ENCODE measurements around the gene FAM200C.

The FAM200C gene

GRCh38 chr5:160421625-160422258 is 21.9 kb upstream of the FAM200C start, which contains the start of gene PTTG1:
PTTG1 (plus strand) TSS chr5:160421855; CDS start chr5:160422313, 458 bp downstream.
- Histone ChIP-seq H3K27ac (ENCODE audit: insufficient read depth in 1 of 2, low read depth in 1 of 2, low read length in 2 of 2, poor library complexity in 1 of 2, severe bottlenecking in 2 of 2) (peak within 1 kb of the TSS; percentile 71 to 85), H3K36me3 (ENCODE audit: control insufficient read depth in 4 of 4, insufficient read depth in 4 of 4, low read length in 3 of 4) (peaks cover 0 to 16% (median 0%) of the 10 kb centered on the region in 4 experiments), H3K4me3 (ENCODE audit: control insufficient read depth in 1 of 7, extremely low read depth in 1 of 7, insufficient read depth in 4 of 7, low read depth in 2 of 7, low read length in 6 of 7) (peak within 1 kb of the TSS; percentile 62 to 94 (median 76)), H3K9me3 (ENCODE audit: control extremely low read depth in 1 of 5, control insufficient read depth in 4 of 5, insufficient read depth in 2 of 5, low read depth in 1 of 5, low read length in 4 of 5) (no peaks in the 10 kb centered on the region), H3K27me3 (replicated peaks in 2 of 5; ENCODE audit: control insufficient read depth in 4 of 5, insufficient read depth in 5 of 5, low read length in 4 of 5) (no peaks in the 10 kb centered on the region), H3K4me1 (ENCODE audit: control extremely low read depth in 1 of 4, control insufficient read depth in 4 of 4, insufficient read depth in 4 of 4, low read length in 3 of 4) (peaks cover 33 to 78% (median 51%) of the 10 kb centered on the region in 4 experiments)
- 0% methylated on average over 30 of the region's 39 CpGs for WGBS (ENCODE audit: insufficient coverage)
- ChIA-PET POLR2A (interaction anchor here (1.9 kb wide), 1 partner anchor 46 kb away, joined by 9 read pairs; no protein-coding TSS in a partner anchor), CTCF (interaction anchor here (2.1 to 4.8 kb wide), 2 partner anchors 9 to 17 kb away, joined by 4 to 39 read pairs; no protein-coding TSS in a partner anchor)
- peak; percentile 98 to 99 (median 98) for DNase-seq

- H3K4me3 ChIP-seq (ENCODE audit: control insufficient read depth in 1 of 7, extremely low read depth in 1 of 7, insufficient read depth in 4 of 7, low read depth in 2 of 7, low read length in 6 of 7): peak overlapping the region in 2 of 7 experiments; percentile 98 to 99
- H3K36me3 ChIP-seq (ENCODE audit: control insufficient read depth in 4 of 4, insufficient read depth in 4 of 4, low read length in 3 of 4): peaks cover 0 to 12% (median 3%) of the 10 kb centered on the region in 4 experiments
- H3K4me1 ChIP-seq (ENCODE audit: control extremely low read depth in 1 of 4, control insufficient read depth in 4 of 4, insufficient read depth in 4 of 4, low read length in 3 of 4): peaks cover 26 to 67% (median 48%) of the 10 kb centered on the region in 4 experiments
- CTCF ChIA-PET: interaction anchor here (0.7 to 3.2 kb wide), 3 partner anchors 9 to 60 kb away, joined by 3 to 8 read pairs (median 4); no protein-coding TSS in a partner anchor
- peak in 1 of 3 donors; percentile 24 for DNase-seq
- POLR2A ChIA-PET: no interaction called here
- H3K27me3 ChIP-seq (replicated peaks in 2 of 5; ENCODE audit: control insufficient read depth in 4 of 5, insufficient read depth in 5 of 5, low read length in 4 of 5): no peaks in the 10 kb centered on the region
- peak overlapping the region; percentile 95 to 98 for H3K27ac ChIP-seq (ENCODE audit: insufficient read depth in 1 of 2, low read depth in 1 of 2, low read length in 2 of 2, poor library complexity in 1 of 2, severe bottlenecking in 2 of 2)
- no peaks in the 10 kb centered on the region for H3K9me3 ChIP-seq (ENCODE audit: control extremely low read depth in 1 of 5, control insufficient read depth in 4 of 5, insufficient read depth in 2 of 5, low read depth in 1 of 5, low read length in 4 of 5)
Measured at GRCh38 chr5:160420331-160420610, 20.4 kb upstream of the FAM200C start.

GRCh38 chr5:160419458-160420330 is 19.8 kb upstream of the FAM200C start:
- WGBS (ENCODE audit: insufficient coverage): 97% methylated on average over 5 of the region's 11 CpGs
- H3K4me1 ChIP-seq (ENCODE audit: control extremely low read depth in 1 of 4, control insufficient read depth in 4 of 4, insufficient read depth in 4 of 4, low read length in 3 of 4): peaks cover 26 to 61% (median 46%) of the 10 kb centered on the region in 4 experiments
- H3K36me3 ChIP-seq (ENCODE audit: control insufficient read depth in 4 of 4, insufficient read depth in 4 of 4, low read length in 3 of 4): peaks cover 0 to 10% (median 5%) of the 10 kb centered on the region in 4 experiments
- H3K9me3 ChIP-seq (ENCODE audit: control extremely low read depth in 1 of 5, control insufficient read depth in 4 of 5, insufficient read depth in 2 of 5, low read depth in 1 of 5, low read length in 4 of 5): no peaks in the 10 kb centered on the region
- no peaks in the 10 kb centered on the region for H3K27me3 ChIP-seq (replicated peaks in 2 of 5; ENCODE audit: control insufficient read depth in 4 of 5, insufficient read depth in 5 of 5, low read length in 4 of 5)
- POLR2A ChIA-PET: interaction anchor here (1.0 to 1.6 kb wide), 2 partner anchors 27 to 48 kb away, joined by 4 to 6 read pairs; no protein-coding TSS in a partner anchor
- peak overlapping the region in 6 of 7 experiments; percentile 80 to 99 (median 96) for H3K4me3 ChIP-seq (ENCODE audit: control insufficient read depth in 1 of 7, extremely low read depth in 1 of 7, insufficient read depth in 4 of 7, low read depth in 2 of 7, low read length in 6 of 7)
- no peak for DNase-seq
- CTCF ChIA-PET: interaction anchor here (0.6 to 3.2 kb wide), 6 partner anchors 9 to 24 kb away, joined by 3 to 8 read pairs (median 4); no protein-coding TSS in a partner anchor
- peak overlapping the region; percentile 95 to 98 for H3K27ac ChIP-seq (ENCODE audit: insufficient read depth in 1 of 2, low read depth in 1 of 2, low read length in 2 of 2, poor library complexity in 1 of 2, severe bottlenecking in 2 of 2)

GRCh38 chr5:160418561-160419457 is 19.0 kb upstream of the FAM200C start, which contains the start of gene SLU7:
SLU7 (minus strand) TSS chr5:160419081; CDS start chr5:160415294, 3,787 bp downstream.
- ChIA-PET POLR2A (interaction anchor here (1.0 to 1.6 kb wide), 2 partner anchors 26 to 49 kb away, joined by 4 to 6 read pairs; no protein-coding TSS in a partner anchor), CTCF (interaction anchor here (0.6 to 3.2 kb wide), 6 partner anchors 10 to 25 kb away, joined by 3 to 8 read pairs (median 4); no protein-coding TSS in a partner anchor)
- Histone ChIP-seq H3K4me3 (ENCODE audit: control insufficient read depth in 1 of 7, extremely low read depth in 1 of 7, insufficient read depth in 4 of 7, low read depth in 2 of 7, low read length in 6 of 7) (peak within 1 kb of the TSS; percentile 65 to 99 (median 96)), H3K27ac (ENCODE audit: insufficient read depth in 1 of 2, low read depth in 1 of 2, low read length in 2 of 2, poor library complexity in 1 of 2, severe bottlenecking in 2 of 2) (peak within 1 kb of the TSS; percentile 95 to 98), H3K4me1 (ENCODE audit: control extremely low read depth in 1 of 4, control insufficient read depth in 4 of 4, insufficient read depth in 4 of 4, low read length in 3 of 4) (peaks cover 26 to 54% (median 44%) of the 10 kb centered on the region in 4 experiments), H3K27me3 (replicated peaks in 2 of 5; ENCODE audit: control insufficient read depth in 4 of 5, insufficient read depth in 5 of 5, low read length in 4 of 5) (no peaks in the 10 kb centered on the region), H3K9me3 (ENCODE audit: control extremely low read depth in 1 of 5, control insufficient read depth in 4 of 5, insufficient read depth in 2 of 5, low read depth in 1 of 5, low read length in 4 of 5) (no peaks in the 10 kb centered on the region), H3K36me3 (ENCODE audit: control insufficient read depth in 4 of 4, insufficient read depth in 4 of 4, low read length in 3 of 4) (peaks cover 3 to 12% (median 8%) of the 10 kb centered on the region in 4 experiments)
- under 1% methylated on average over 43 of the region's 48 CpGs for WGBS (ENCODE audit: insufficient coverage)
- DNase-seq: peak; percentile 98 to 99 (median 99)

GRCh38 chr5:160398806-160399205 is 1.0 kb downstream of the FAM200C start:
- DNase-seq: no peak
- peak overlapping the region in 1 of 2 experiments; percentile 82 for H3K27ac ChIP-seq (ENCODE audit: insufficient read depth in 1 of 2, low read depth in 1 of 2, low read length in 2 of 2, poor library complexity in 1 of 2, severe bottlenecking in 2 of 2)
- H3K4me3 ChIP-seq (ENCODE audit: control insufficient read depth in 1 of 7, extremely low read depth in 1 of 7, insufficient read depth in 4 of 7, low read depth in 2 of 7, low read length in 6 of 7): peak overlapping the region in 4 of 7 experiments; percentile 70 to 86 (median 83)
- no peaks in the 10 kb centered on the region for H3K27me3 ChIP-seq (replicated peaks in 2 of 5; ENCODE audit: control insufficient read depth in 4 of 5, insufficient read depth in 5 of 5, low read length in 4 of 5)
- no peaks in the 10 kb centered on the region for H3K9me3 ChIP-seq (ENCODE audit: control extremely low read depth in 1 of 5, control insufficient read depth in 4 of 5, insufficient read depth in 2 of 5, low read depth in 1 of 5, low read length in 4 of 5)
- H3K36me3 ChIP-seq (ENCODE audit: control insufficient read depth in 4 of 4, insufficient read depth in 4 of 4, low read length in 3 of 4): peaks cover 6 to 23% (median 16%) of the 10 kb centered on the region in 4 experiments
- ChIA-PET POLR2A (no interaction called here), CTCF (no interaction called here)
- WGBS (ENCODE audit: insufficient coverage): no CpG with 5 or more reads among the region's 4 CpGs
- peaks cover 5 to 8% (median 7%) of the 10 kb centered on the region in 4 experiments for H3K4me1 ChIP-seq (ENCODE audit: control extremely low read depth in 1 of 4, control insufficient read depth in 4 of 4, insufficient read depth in 4 of 4, low read length in 3 of 4)

- H3K27me3 ChIP-seq (replicated peaks in 2 of 5; ENCODE audit: control insufficient read depth in 4 of 5, insufficient read depth in 5 of 5, low read length in 4 of 5): no peaks in the 10 kb centered on the region
- H3K4me3 ChIP-seq (ENCODE audit: control insufficient read depth in 1 of 7, extremely low read depth in 1 of 7, insufficient read depth in 4 of 7, low read depth in 2 of 7, low read length in 6 of 7): no peak overlapping the region
- POLR2A ChIA-PET: no interaction called here
- no peaks in the 10 kb centered on the region for H3K9me3 ChIP-seq (ENCODE audit: control extremely low read depth in 1 of 5, control insufficient read depth in 4 of 5, insufficient read depth in 2 of 5, low read depth in 1 of 5, low read length in 4 of 5)
- no peak overlapping the region for H3K27ac ChIP-seq (ENCODE audit: insufficient read depth in 1 of 2, low read depth in 1 of 2, low read length in 2 of 2, poor library complexity in 1 of 2, severe bottlenecking in 2 of 2)
- DNase-seq: no peak
- peaks cover 0 to 14% (median 7%) of the 10 kb centered on the region in 4 experiments for H3K36me3 ChIP-seq (ENCODE audit: control insufficient read depth in 4 of 4, insufficient read depth in 4 of 4, low read length in 3 of 4)
- WGBS (ENCODE audit: insufficient coverage): no CpG with 5 or more reads among the region's 1 CpG
- CTCF ChIA-PET: interaction anchor here (1.5 kb wide), 1 partner anchor 375 kb away, joined by 3 read pairs; no protein-coding TSS in a partner anchor
- H3K4me1 ChIP-seq (ENCODE audit: control extremely low read depth in 1 of 4, control insufficient read depth in 4 of 4, insufficient read depth in 4 of 4, low read length in 3 of 4): peaks cover 5 to 8% (median 7%) of the 10 kb centered on the region in 4 experiments
Measured at GRCh38 chr5:160397492-160397891, 2.4 kb downstream of the FAM200C start.

Data from common myeloid progenitor, CD34-positive (primary cell).